ENCODE measurements around the gene PRKCD.
A peak's percentile ranks its signal among the peaks of the same experiment; 100 is the strongest.

Gene PRKCD

GRCh38 chr3:53182764-53183355 is 21.9 kb downstream of the PRKCD start:
- Histone ChIP-seq H3K9me3 (no peaks in the 10 kb centered on the region), H3K36me3 (peaks cover 100% of the 10 kb centered on the region), H3K4me3 (ENCODE audit: low read depth in 1 of 2, low read length in 1 of 2) (no peak overlapping the region)

GRCh38 chr3:53183514-53183913 is 22.5 kb downstream of the PRKCD start:
- H3K36me3 ChIP-seq, result peaks cover 100% of the 10 kb centered on the region

More at GRCh38 chr3:53182764-53183355, 21.9 kb downstream of the PRKCD start:
- Histone ChIP-seq H3K27ac (no peak overlapping the region), H3K27me3 (no peaks in the 10 kb centered on the region), H3K4me1 (ENCODE audit: control insufficient read depth in 1 of 2, insufficient read depth in 1 of 2, low read depth in 1 of 2, low read length in 1 of 2) (peaks cover 9 to 11% of the 10 kb centered on the region in 2 experiments)
- TF ChIP-seq CTCF (IDR thresholded peaks at IDR 0.05), result no peak

GRCh38 chr3:53184701-53185100 is 23.7 kb downstream of the PRKCD start:
- peaks cover 100% of the 10 kb centered on the region for H3K36me3 ChIP-seq
- no peak for TF ChIP-seq CTCF (IDR thresholded peaks at IDR 0.05)

More at GRCh38 chr3:53183514-53183913, 22.5 kb downstream of the PRKCD start:
- Histone ChIP-seq H3K27ac (no peak overlapping the region), H3K9me3 (no peaks in the 10 kb centered on the region), H3K27me3 (no peaks in the 10 kb centered on the region), H3K4me3 (ENCODE audit: low read depth in 1 of 2, low read length in 1 of 2) (no peak overlapping the region), H3K4me1 (ENCODE audit: control insufficient read depth in 1 of 2, insufficient read depth in 1 of 2, low read depth in 1 of 2, low read length in 1 of 2) (peaks cover 9 to 11% of the 10 kb centered on the region in 2 experiments)
- TF ChIP-seq CTCF (IDR thresholded peaks at IDR 0.05), result no peak

GRCh38 chr3:53185761-53186465 is 24.9 kb downstream of the PRKCD start:
- Histone ChIP-seq H3K9me3 (no peaks in the 10 kb centered on the region), H3K4me1 (ENCODE audit: control insufficient read depth in 1 of 2, insufficient read depth in 1 of 2, low read depth in 1 of 2, low read length in 1 of 2) (no peaks in the 10 kb centered on the region), H3K27ac (no peak overlapping the region), H3K27me3 (no peaks in the 10 kb centered on the region), H3K4me3 (ENCODE audit: low read depth in 1 of 2, low read length in 1 of 2) (no peak overlapping the region), H3K36me3 (peaks cover 100% of the 10 kb centered on the region)
- no peak for TF ChIP-seq CTCF (IDR thresholded peaks at IDR 0.05)

More at GRCh38 chr3:53184701-53185100, 23.7 kb downstream of the PRKCD start:
- H3K27me3 ChIP-seq, result no peaks in the 10 kb centered on the region
- H3K4me1 ChIP-seq (ENCODE audit: control insufficient read depth in 1 of 2, insufficient read depth in 1 of 2, low read depth in 1 of 2, low read length in 1 of 2), result peaks cover 9 to 11% of the 10 kb centered on the region in 2 experiments
- H3K27ac ChIP-seq, result peak overlapping the region; percentile 23
- H3K4me3 ChIP-seq (ENCODE audit: low read depth in 1 of 2, low read length in 1 of 2), result no peak overlapping the region
- H3K9me3 ChIP-seq, result no peaks in the 10 kb centered on the region

- no peak for TF ChIP-seq CTCF (IDR thresholded peaks at IDR 0.05)
- Histone ChIP-seq H3K9me3 (no peaks in the 10 kb centered on the region), H3K36me3 (peaks cover 100% of the 10 kb centered on the region), H3K27me3 (no peaks in the 10 kb centered on the region), H3K4me3 (ENCODE audit: low read depth in 1 of 2, low read length in 1 of 2) (no peak overlapping the region), H3K27ac (no peak overlapping the region), H3K4me1 (ENCODE audit: control insufficient read depth in 1 of 2, insufficient read depth in 1 of 2, low read depth in 1 of 2, low read length in 1 of 2) (no peaks in the 10 kb centered on the region)
Measured at GRCh38 chr3:53186726-53187125, 25.7 kb downstream of the PRKCD start.

All from neutrophil (primary cell).